NK-92 treated with Interleukin-12 subunit alpha and Interleukin-12 subunit beta, amount 100 ng/mL, for 24 hours (cell line): ENCODE results near the gene MUCL3.
"Not testable (repeated sequence)": the region's sequence is repeated elsewhere in the genome, so short reads cannot be mapped to it uniquely, and the experiment has no call there.

Source experiments
- DNase-seq: peaks from one replicate; lab custom pipeline; 2025; lab: John Stamatoyannopoulos, UW

The MUCL3 gene

DNA sequence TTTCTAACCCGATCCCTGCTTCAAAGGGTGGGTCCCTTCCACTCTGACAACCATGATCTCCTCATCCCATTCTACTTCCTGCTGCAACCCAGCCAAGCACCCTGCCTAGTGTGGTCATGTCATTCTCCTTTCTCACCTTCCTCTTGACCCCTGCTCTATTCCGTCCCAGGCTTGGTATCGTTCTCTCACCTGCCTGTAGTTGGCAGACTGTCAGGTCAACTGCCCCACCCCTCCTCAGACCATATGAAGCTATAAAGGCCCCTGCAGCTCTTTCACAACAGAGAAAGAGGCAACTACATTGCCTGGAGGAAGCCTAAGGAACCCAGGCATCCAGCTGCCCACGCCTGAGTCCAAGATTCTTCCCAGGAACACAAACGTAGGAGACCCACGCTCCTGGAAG is 42.7 kb downstream of the MUCL3 start, which contains the start of gene MUC21:
Gene MUC21 (plus strand): TSS at position 280 of the 400 bp plus-strand sequence. CDS start 241 bp downstream, outside the sequence.
- DNase-seq, result no peak

DNA sequence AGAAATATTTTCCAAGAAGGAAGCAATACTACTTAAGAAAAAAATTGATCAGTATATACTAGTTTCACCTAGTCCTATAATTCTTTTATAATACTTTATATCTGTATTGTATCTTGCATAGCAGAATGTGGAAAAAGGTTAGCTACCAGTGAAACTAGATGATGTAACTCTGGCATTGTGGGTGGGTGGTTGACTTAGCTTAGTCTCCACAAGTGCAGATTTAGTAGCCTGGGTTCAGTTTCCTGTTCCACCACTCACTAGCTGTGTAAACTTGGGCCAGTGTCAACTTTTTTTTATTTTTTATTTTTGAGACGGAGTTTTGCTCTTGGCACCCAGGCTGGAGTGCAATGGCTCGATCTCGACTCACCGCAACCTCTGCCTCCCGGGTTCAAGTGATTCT is 44.7 kb downstream of the MUCL3 start:
- DNase-seq, result no peak

DNA sequence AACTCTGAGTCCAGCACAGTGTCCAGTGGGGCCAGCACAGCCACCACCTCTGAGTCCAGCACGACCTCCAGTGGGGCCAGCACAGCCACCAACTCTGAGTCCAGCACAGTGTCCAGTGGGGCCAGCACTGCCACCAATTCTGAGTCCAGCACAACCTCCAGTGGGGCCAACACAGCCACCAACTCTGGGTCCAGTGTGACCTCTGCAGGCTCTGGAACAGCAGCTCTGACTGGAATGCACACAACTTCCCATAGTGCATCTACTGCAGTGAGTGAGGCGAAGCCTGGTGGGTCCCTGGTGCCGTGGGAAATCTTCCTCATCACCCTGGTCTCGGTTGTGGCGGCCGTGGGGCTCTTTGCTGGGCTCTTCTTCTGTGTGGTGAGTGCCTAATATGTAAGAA is 46.5 kb downstream of the MUCL3 start:
- DNase-seq, result no peak

DNA sequence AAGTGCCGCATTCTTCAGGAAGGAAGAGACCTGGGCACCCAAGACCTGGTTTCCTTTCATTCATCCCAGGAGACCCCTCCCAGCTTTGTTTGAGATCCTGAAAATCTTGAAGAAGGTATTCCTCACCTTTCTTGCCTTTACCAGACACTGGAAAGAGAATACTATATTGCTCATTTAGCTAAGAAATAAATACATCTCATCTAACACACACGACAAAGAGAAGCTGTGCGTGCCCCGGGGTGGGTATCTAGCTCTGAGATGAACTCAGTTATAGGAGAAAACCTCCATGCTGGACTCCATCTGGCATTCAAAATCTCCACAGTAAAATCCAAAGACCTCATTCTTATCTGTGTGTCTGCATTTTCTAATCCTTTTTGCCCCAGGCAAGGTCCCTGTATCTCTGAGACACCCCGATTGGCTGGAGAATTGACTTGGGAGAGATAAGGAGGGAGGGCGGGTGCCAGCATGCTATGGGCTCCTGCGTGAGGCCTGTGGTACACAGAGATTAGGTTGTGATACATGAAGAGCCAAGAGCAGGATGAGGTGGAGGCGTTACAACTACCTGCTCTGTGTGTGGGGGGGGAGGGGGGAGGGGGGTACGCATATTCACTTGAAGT is 47.5 kb downstream of the MUCL3 start:
- DNase-seq, result no peak

DNA sequence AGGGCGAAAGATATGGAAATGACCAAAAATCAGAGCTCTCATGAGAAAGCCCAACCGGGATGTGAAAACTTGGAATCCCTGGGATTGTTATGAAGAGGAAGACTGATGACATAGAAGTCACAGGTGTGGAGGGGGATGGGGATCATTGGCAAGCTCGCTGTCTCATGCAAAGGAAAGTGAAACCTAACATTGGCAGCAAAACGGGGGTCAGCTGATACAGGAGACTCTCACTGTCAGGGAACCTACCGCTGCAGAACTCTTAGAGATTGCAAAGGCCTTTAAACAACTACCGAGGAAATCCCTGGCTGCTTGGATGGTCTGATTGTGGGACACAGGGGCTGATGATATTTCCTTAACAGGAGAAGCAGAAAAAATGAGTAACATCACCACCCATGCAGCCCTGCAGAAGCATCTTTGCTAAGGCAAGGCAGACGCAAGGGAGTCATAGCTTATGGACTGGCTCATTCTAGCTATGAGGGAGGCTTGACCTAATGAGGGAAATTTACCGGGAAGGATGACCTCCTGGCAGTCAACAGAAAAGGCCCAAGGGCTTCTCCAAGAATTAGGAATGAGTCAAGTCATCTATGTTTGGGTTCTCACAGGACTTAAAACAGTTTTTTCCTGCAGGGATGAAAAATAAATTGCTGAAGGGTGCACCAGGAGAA is 49.8 kb downstream of the MUCL3 start:
- no peak for DNase-seq

DNA sequence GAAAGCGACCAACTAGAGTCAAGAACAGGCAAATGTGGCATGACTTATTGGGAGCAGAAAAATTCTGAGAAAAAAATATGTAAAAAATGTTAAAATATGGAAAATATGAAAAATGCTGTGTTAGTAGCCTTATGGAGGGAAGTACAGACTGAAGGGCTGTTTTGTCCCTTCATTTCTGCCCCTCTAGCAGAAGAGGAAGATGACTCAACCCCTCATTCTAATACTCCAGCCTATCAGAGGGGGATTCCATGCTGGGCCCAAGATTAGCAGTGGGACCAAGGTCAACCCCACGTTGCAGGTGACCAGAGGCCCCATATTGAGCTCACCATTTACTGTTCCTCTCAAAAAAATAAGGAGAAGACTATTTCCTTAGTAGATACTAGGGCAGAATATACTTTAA is 51.1 kb downstream of the MUCL3 start:
- no peak for DNase-seq

DNA sequence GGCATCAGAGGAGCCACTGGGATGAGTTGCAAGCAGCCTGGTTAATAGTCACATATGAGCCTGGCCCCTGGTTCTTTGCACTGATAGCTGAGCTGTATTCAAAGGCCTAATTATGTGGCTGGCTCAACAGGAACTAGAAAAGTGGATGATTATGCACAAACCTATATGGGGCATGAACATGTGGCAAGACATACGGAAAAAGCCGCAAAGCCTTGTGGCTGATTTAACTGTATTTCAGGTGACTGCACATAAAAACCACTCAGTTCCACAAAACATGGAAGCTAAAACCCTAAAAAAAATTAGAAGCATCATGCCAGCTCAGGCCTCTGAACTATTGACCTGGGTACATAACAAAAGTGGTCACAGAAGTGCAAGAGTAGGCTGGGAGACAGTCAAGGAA is 56.5 kb downstream of the MUCL3 start:
- DNase-seq, result no peak

DNA sequence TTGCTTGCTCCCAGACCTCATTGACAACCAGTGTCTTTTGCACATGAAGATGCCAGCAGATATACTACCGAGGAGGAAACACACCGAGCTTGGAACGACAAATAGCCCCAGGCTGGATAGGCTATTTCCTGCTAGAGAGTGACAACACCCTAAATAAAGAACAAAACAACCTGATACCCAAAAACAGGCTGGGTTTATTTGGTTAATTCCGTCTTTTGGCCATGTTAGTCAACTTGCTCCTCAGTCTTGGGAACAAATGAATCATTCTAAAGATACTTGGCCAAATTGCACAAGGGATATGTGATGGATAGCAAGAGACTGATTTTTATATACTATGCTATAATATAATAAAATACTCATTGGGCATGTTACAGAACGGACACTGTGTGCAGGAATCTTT is 58.0 kb downstream of the MUCL3 start:
- no peak for DNase-seq

DNA sequence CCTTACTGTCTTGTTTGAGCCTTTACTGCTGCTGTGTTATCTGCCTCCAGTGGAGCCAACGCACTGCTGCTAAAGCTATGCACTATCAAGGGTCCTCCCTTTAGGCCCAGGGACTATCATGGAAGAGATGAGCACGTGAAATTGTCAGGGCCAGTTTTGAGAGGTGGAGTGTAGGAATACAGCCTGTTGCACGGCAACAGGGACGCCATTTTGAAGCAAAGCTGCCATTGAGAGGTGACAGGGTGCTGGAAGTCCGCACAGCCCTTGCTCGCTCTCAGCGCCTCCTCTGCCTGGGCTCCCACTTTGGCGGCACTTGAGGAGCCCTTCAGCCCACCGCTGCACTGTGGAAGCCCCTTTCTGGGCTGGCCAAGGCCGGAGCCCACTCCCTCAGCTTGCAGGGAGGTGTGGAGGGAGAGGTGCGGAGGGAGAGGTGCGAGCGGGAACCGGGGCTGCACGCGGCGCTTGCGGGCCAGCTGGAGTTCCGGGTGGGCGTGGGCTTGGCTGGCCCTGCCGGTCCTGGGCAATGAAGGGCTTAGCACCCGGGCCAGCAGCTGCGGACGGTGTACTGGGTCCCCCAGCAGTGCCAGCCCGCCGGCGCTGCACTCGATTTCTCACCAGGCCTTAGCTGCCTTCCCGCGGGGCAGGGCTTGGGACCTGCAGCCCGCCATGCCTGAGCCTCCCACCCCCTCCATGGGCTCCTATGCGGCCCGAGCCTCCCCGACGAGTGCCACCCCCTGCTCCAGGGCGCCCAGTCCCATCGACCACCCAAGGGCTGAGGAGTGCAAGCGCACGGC is 59.5 kb downstream of the MUCL3 start:
- DNase-seq, result not testable (repeated sequence)

DNA sequence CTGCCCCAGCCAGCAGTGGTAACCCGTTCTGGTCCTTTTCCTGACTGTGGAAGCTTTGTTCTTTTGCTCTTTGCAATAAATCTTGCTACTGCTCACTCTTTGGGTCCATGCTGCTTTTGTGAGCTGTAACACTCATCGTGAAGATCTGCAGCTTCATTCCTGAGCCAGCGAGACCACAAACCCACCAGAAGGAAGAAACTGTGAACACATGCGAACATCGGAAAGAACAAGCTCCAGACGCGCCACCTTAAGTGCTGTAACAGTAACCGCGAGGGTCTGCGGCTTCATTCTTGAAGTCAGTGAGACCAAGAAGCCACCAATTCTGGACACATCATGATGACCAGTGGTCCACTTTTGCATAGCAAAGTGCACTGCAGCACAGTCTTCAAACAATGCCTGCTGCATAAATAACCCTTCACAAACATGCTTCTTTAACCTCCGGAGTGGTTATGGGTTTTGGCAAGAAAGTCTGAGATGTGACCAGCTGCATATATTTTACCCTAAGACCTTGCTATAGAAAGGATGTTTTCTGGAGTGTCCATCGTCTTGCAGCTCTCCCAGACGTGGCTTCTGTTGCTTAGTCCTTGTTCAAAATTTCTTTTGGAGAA is 60.6 kb downstream of the MUCL3 start:
- no peak for DNase-seq

DNA sequence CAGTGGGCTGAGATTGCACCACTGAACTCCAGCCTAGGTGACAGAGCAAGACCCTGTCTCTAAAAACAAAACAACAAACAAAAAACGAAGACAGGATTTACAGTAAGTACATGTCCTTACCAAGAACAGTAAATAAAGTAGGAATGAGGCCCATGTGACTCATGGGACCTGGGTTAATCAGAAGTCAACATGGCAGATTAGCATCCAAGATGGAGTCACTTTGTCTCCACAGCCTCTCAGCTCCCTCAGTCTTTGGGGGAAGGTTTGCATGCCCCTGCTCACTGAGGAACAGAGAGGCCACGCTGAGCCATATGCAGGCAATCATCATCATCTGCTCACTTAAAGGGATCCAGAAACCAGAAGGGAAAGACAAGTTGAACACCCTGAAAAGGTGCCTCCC is 61.7 kb downstream of the MUCL3 start:
- no peak for DNase-seq
